Activated CD8-positive, alpha-beta memory T cell treated with anti-CD3 and anti-CD28 coated beads, Interleukin-2, amount 50 U/mL, for 48 hours (primary cell): ENCODE data around the gene RCBTB2.

Experiments used
- DNase-seq: peaks from one replicate; pipeline ENCODE4 v3.0.0-alpha.2; 2020

The RCBTB2 gene

GRCh38 chr13:48528720-48529119, 4.2 kb downstream of the RCBTB2 start:
- DNase-seq, result no peak

- DNase-seq, result no peak
Measured at GRCh38 chr13:48527955-48528354, 4.9 kb downstream of the RCBTB2 start.

DNA sequence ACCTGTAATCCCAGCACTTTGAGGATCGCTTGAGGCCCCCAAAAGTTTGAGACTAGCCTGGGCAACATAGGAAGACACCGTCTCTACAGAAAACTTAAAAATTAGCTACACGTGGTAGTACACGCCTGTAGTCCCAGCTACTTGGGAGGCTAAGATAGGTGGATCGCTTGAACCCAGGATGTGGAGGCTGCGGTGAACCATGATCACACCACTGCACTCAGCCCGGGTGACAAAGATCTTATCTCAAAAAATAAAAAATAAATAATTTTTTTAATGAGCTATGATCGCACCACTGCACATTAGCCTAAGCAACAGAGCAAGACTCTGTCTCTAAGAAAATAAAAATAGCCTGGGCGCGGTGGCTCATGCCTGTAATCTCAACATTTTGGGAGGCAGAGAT, 6.6 kb downstream of the RCBTB2 start:
- DNase-seq, result no peak

- no peak for DNase-seq
Measured at GRCh38 chr13:48518083-48518482, 14.8 kb downstream of the RCBTB2 start.

- DNase-seq, result no peak
Measured at GRCh38 chr13:48515732-48516131, 17.1 kb downstream of the RCBTB2 start.

- DNase-seq, result no peak
Measured at GRCh38 chr13:48514793-48515192, 18.1 kb downstream of the RCBTB2 start.

GRCh38 chr13:48511621-48512230, 21.2 kb downstream of the RCBTB2 start:
- no peak for DNase-seq

DNA sequence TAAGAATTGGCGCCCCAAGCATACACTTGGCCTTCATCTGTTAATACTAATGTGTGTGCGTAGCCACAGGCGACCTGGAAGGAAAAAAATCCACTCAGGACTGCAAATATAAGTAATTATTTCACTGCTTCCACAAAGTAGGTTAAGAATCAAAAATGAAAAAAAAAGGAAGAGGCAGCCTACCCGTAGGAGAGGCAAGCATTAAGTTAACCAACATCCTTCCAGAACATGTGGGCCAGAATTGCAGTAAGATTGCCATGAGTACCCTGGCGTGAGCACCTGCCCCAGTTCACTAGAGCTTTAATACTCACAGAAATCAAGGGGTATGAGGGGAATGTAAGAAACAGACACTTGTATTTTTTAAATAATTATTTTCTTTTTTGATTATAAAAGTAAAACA, 22.2 kb downstream of the RCBTB2 start:
- no peak for DNase-seq

- no peak for DNase-seq
Measured at GRCh38 chr13:48508011-48508410, 24.9 kb downstream of the RCBTB2 start.

GRCh38 chr13:48507021-48507420, 25.9 kb downstream of the RCBTB2 start:
- no peak for DNase-seq

GRCh38 chr13:48506092-48506701, 26.7 kb downstream of the RCBTB2 start:
- DNase-seq, result no peak

DNA sequence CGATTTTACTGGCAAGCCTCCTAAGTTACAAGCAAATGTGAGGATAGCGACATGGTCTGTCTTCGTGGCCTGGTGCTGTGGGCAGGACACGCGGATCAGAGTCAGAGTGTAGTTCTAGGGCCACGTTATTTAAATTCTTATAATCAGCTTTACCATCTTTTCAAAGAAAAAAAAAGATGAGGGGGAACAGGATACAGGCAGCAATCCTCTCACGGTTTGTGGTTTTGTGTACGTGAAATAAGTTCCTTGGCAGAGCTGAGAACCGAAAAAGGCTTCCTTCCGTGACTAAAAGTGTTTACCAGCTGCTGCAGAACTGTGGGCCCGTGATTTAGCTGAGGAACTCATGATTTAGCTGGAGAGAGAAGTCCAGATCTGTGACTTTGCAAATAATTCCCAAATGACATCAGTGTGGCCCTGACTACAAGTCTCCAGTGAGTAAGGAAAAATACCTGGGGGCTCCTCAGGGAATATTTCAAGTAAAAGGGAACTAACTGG, 27.2 kb downstream of the RCBTB2 start:
- no peak for DNase-seq

DNA sequence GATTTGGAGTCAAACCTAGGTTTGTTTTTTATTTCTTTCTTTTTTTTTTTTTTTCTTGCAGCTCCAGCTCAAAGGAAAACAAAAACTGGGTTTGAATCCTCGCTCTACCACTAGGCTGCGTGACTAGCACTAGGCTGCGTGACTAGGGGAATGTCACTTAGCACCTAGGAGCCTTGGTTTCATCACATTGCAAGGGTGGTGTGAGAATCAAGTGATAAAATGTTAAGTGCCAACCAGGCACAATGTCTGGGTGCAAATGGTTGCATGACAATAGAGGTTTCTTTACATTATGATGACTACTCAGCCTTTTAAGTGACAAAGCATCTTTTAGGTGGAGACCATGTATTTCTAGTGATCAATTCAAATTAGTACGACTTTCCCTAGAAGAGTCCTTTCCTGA, 27.9 kb downstream of the RCBTB2 start:
- DNase-seq, result no peak

GRCh38 chr13:48504606-48505005, 28.3 kb downstream of the RCBTB2 start:
- DNase-seq, result no peak

- DNase-seq, result no peak
Measured at GRCh38 chr13:48502601-48503319, 30.1 kb downstream of the RCBTB2 start.

- no peak for DNase-seq
Measured at GRCh38 chr13:48501705-48502104, 31.2 kb downstream of the RCBTB2 start.

DNA sequence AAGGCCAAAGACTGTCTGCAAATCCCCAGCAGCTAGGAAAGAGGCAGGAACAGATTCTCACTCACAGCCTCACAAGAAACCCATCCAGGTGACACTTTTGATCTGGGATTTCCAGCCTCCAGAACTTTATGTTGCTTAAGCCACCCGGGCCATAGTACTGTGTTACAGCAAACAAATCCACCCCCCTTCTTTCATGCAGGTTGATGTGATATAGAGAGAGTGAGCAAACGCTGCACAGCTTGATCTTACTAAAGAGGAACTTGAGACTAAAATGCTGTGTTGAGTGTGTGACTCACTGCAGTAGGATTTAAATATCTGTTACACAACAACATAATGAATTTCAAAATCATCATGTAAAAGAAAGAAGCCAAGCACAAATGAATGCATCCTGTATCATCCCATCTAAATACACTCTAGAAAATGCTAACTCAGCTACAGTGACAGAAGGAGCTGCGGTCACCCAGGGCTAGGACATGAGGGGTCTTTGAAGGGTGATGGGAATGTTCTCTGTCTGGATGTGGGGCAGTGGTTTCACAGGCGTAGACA, 32.2 kb downstream of the RCBTB2 start:
- DNase-seq, result no peak

DNA sequence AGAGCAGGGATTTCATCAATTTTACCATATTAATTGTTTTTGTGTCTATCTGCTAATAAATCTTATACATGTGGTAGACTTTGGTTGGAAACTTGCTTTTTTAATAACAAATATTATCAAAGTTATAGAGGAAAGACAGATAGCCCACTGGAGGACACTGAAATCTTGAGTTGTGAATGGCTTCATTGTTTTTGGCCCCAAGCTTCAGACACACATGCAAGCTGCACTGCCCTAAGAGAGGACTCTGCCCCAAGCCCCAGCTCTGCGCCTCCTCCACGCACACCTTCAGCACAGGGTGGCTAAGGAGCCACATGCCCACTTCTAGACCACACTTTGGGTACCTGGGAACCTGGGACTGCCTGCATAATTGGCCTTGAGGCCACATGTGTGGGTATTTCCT, 35.2 kb downstream of the RCBTB2 start:
- DNase-seq, result no peak

GRCh38 chr13:48496271-48497161, 36.4 kb downstream of the RCBTB2 start:
- no peak for DNase-seq

DNA sequence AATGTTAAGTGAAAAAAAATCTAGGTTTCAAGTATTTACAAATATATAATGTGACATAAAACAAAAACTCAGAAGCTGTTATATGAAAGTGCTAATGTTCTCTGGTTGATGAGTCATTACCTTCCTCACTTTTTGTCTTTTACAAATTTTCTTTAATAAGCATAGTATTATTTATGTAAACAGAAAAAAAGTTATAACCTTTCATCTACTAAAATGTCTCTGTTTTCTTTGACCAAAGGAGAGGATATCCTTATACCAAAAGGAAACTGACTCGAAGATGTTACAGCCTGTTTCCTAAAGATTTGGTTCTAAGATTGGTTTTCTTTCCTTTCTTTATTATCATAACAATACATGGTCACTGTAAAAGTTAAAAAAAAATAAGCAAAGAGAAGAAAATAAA, 38.0 kb downstream of the RCBTB2 start:
- DNase-seq, result no peak

DNA sequence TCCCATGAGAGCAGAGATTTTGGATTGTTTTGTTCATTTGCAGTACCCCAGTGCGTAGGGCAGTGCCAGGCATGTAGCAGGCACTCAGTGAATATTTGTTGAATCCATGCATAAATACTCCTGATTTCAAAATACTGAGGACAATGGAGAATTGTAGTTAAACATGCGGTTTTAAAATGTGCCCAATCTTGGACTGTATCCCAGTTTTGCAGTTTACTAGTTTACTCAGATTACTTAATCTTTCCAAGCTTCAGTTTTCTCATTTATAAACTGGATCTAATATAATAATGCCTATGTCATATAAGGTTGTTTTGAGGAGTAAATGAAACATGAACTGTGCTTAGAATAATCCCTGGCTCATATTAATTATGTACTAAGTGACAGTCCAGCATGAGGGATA, 39.0 kb downstream of the RCBTB2 start:
- no peak for DNase-seq

DNA sequence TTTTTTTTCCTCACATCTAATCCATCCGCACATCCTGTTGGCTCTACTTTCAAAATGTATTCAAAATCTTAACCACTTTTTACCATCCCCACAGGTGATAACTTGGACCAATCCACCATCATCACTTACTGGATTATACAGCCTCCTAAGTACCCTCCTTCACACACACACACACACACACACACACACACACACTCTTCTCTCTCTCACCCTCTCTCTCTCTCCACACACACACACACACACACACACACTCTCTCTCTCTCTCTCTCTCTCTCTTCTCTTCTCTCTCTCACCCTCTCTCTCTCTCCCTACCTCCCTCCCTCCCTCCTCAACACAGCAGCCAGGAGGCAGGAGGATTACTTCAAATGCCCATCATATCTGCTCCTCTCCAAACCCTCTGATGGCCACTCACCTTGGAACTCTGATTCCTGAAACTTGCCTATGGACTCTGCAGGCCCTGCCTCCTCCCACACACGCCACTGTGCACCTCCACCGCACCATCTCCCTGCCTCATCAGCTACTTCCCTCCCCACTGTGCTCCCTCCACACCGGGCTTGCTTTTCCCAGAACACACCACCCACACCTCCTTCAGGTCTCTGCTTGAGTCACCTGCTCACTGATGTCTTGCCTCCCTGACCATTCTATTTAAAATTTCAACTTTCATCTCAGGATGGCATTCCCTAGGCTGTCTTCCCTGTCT, 39.7 kb downstream of the RCBTB2 start:
- DNase-seq, result no peak
